Stimulated activated CD8-positive, alpha-beta memory T cell treated with anti-CD3 and anti-CD28 coated beads, Interleukin-4, amount 100 ng/mL, for 48 hours (primary cell): Measurements from ENCODE around the gene CASP8.

Experiments used
- DNase-seq: peaks from one replicate; pipeline ENCODE4 v3.0.0-alpha.2; 2020

CASP8 gene

GRCh38 chr2:201244829-201245228, 15.5 kb upstream of the CASP8 start:
- no peak for DNase-seq

DNA sequence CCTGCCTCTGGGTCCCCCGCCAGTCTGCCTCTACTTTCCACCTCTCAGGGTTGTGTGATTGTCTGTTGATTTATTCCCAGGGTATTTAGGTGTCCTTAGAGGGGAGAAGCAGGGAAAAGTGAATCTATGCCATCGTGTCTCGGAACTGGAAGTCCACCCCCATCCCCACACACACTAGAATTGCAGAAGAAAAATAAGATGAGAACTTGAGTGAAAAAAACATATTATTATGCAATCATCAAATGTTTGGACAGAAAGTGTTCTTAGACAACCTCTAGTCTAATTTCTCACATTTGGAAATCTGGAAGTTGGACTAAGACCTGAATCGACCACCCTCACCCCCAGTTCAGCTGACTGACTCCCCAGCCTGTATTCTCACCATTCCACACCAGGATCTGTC, 14.1 kb upstream of the CASP8 start:
- no peak for DNase-seq

- DNase-seq = no peak
Measured at GRCh38 chr2:201248288-201248844, 12.0 kb upstream of the CASP8 start.

DNA sequence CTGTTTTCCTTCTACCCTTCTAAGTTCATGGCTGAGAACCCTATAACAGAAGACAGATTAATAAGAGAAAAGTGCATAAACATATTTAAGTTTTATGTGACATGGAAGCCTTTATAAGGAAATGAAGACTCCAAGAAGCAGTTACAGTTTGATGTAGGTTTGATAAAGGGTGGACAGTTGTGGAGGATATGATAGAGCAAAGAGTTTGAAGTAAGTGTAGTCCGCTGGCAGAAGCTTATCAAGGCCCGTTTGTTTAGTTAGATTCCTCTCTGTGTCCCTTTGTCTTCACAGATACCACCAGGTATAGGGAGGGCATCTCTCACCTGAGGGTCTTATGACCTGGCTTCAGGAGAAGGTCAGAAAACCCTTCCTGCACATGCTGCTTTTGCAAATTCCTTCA, 10.4 kb upstream of the CASP8 start:
- DNase-seq = no peak

DNA sequence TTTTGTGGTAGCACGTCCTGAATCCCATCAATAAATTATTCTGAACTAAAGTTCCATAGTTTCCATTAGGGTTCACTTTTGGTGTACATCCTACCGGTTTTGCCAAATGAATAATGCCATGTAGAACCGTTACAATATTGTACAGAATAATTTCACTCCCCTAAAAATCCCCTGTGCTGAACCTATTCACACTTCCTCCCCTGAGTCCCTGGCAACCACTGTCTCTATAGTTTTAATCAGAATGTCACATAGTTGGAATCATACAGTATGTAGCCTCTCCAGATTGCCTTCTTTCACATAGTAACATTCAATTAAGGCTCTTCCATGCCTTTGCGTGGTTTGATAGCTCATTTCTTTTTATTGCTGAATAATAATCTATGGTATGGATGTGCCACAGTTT, 9.6 kb upstream of the CASP8 start:
- DNase-seq = no peak

GRCh38 chr2:201254081-201254730, 6.1 kb upstream of the CASP8 start:
- no peak for DNase-seq

- DNase-seq = no peak
Measured at GRCh38 chr2:201255408-201256033, 4.8 kb upstream of the CASP8 start.

GRCh38 chr2:201256082-201256481, 4.3 kb upstream of the CASP8 start:
- no peak for DNase-seq

DNA sequence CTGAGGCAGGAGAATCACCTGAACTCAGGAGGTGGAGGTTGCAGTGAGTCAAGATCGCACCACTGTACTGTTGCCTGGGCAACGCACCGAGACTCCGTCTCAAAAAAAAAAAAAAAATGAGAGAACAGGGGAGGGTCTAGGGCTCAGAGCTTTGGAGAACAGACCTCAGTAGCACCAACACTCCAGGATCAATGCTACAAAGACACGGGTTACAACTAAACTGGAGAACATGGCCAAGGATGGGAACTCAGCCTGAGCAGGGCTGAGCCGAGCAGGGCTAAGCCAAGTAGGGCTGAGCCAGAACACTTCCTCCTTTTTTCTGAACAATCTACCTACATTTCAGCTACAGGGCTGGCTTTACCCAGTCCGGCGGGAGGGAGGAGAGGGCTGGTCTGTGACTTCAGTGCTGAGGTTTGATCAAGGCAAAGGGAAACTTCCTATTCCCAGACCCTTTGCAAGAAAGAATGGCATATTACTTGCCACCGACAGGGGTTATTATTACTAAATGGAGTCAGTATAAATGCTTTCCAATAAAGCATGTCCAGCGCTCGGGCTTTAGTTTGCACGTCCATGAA, 2.9 kb upstream of the CASP8 start:
- no peak for DNase-seq

DNA sequence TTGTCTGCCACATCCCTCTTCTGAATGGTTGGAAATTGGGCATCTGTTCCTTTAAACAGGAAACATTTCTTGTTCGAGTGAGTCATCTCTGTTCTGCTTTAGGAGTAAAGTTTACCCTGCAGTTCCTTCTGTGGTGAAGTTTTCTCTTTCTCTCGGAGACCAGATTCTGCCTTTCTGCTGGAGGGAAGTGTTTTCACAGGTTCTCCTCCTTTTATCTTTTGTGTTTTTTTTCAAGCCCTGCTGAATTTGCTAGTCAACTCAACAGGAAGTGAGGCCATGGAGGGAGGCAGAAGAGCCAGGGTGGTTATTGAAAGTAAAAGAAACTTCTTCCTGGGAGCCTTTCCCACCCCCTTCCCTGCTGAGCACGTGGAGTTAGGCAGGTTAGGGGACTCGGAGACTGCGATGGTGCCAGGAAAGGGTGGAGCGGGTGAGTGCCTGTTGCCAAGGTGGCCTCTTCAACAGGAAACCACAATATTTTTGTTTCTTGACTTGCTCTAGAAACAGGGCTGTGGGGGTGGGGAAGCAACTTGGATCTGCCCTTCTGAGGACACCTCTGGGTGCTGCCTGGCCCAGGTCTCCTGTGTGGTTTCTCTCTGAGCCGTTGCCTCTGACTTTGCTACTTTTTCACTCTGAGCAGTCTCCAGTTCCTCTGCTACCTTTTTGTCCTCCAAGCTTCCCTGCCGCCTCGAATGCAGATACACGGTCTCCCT, 2.2 kb upstream of the CASP8 start:
- peak; percentile 91 for DNase-seq

- DNase-seq = no peak
Measured at GRCh38 chr2:201258666-201259615, 1.4 kb upstream of the CASP8 start.

GRCh38 chr2:201261471-201261870, 1.1 kb downstream of the CASP8 start:
- DNase-seq = peak; percentile 67

DNA sequence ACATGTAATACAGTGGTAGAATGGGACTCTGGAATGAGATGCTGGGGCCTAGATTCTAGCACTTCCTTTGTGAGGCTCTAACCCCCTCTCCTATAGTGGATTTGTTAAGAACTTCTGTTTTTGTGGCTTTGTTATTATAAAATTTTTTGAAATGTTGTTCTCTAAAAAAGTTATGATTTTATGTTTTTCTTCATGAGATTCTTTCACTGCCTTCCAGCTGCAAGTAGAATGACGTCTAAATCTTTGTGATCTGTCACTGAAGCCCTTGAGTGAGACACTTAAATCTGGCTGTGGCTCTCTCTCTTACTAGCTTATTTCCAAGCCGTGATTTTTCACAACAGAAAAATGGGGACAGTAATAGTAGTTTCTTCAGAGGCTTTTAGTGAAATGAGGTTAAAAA, 1.6 kb downstream of the CASP8 start:
- DNase-seq = no peak

GRCh38 chr2:201262718-201263117, 2.4 kb downstream of the CASP8 start:
- no peak for DNase-seq

- no peak for DNase-seq
Measured at GRCh38 chr2:201263779-201264178, 3.4 kb downstream of the CASP8 start.

GRCh38 chr2:201264472-201265173, 4.3 kb downstream of the CASP8 start:
- no peak for DNase-seq

DNA sequence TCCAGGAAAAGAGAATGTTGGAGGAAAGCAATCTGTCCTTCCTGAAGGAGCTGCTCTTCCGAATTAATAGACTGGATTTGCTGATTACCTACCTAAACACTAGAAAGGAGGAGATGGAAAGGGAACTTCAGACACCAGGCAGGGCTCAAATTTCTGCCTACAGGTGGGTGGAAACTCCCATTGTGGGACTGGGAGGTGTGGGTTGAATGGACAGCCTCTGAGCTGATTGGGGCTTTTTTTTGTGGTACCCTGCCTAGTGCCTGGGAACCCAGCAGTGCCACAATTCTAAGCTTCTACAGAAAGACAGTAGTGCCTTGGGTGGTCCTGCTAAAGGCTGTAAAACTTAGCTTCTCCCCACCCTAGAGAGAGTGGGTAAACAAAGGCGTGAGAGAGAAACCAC, 6.3 kb downstream of the CASP8 start:
- no peak for DNase-seq

- DNase-seq = no peak
Measured at GRCh38 chr2:201267278-201268030, 7.1 kb downstream of the CASP8 start.

- no peak for DNase-seq
Measured at GRCh38 chr2:201269764-201270163, 9.4 kb downstream of the CASP8 start.

GRCh38 chr2:201270293-201271001, 10.1 kb downstream of the CASP8 start:
- no peak for DNase-seq
